Astrocyte of the cerebellum (primary cell): Measurements from ENCODE around the gene PGM5.

Source experiments
- DNase-seq: peaks from one replicate; pipeline ENCODE4 v3.0.0-alpha.2; 2011; ENCODE audit warnings: low read depth
- H3K4me3 ChIP-seq: 2 replicates; pipeline ENCODE4 v1.5.1; 2011; ENCODE audit warnings: mild to moderate bottlenecking, low read depth, low read length, moderate library complexity
- in situ Hi-C: cut with HindIII; loops from 2 replicates; pipeline ENCODE4 v1.10.0; 2017; ENCODE audit warnings: low sequenced_read_pairs
- TF ChIP-seq, protein P1 (sequence below): IDR thresholded peaks from 2 replicates; pipeline ENCODE4 v1.5.1; 2012; ENCODE audit warnings: low read length, low read depth, moderate library complexity, mild to moderate bottlenecking; ENCODE audit errors: missing control alignments

The PGM5 gene

DNA sequence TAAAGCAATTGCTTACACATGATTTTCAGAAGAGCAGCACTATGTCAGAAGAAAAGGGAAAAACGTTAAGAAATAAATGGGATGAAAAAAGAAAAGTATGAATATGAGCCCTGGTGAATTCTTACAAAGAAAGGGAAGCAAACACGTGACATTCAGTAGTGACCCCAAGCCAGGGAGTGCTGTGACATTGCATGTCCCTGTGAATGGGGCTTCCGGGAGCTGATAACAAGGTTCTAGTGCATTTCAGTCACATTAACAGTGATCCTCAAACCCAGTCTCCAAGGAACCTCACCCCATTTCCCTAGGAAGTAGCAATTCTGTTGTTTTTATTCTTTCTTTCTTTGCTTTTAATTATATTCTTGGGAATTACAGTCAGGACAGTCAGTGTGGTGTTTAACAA lies 157.0 kb downstream of the PGM5 start:
- no peak for DNase-seq
- in situ Hi-C loops, result no loop called here
- no peak overlapping the region for H3K4me3 ChIP-seq
- TF ChIP-seq, protein P1, sequence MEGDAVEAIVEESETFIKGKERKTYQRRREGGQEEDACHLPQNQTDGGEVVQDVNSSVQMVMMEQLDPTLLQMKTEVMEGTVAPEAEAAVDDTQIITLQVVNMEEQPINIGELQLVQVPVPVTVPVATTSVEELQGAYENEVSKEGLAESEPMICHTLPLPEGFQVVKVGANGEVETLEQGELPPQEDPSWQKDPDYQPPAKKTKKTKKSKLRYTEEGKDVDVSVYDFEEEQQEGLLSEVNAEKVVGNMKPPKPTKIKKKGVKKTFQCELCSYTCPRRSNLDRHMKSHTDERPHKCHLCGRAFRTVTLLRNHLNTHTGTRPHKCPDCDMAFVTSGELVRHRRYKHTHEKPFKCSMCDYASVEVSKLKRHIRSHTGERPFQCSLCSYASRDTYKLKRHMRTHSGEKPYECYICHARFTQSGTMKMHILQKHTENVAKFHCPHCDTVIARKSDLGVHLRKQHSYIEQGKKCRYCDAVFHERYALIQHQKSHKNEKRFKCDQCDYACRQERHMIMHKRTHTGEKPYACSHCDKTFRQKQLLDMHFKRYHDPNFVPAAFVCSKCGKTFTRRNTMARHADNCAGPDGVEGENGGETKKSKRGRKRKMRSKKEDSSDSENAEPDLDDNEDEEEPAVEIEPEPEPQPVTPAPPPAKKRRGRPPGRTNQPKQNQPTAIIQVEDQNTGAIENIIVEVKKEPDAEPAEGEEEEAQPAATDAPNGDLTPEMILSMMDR, result no peak

DNA sequence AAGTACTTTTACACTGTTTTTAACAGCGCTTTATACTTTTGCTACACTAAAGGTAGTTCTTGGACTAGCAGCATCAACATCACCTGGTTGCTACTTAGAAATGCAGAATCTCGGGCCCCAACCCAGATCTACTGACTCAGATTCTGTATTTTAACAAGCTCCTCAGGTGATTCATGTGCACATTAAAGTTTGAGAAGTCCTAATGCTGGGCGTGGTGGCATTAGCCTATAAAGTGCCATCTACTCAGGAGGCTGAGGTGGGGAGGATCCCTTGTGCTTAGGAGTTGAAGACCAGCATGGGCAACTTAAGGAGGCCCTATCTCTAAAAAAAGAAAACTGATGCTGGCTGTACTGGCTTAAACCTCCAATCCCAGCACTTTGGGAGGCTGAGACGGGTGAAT lies 157.6 kb downstream of the PGM5 start:
- no peak for DNase-seq
- in situ Hi-C loops, result no loop called here
- TF ChIP-seq, protein P1, result no peak
- H3K4me3 ChIP-seq, result no peak overlapping the region

DNA sequence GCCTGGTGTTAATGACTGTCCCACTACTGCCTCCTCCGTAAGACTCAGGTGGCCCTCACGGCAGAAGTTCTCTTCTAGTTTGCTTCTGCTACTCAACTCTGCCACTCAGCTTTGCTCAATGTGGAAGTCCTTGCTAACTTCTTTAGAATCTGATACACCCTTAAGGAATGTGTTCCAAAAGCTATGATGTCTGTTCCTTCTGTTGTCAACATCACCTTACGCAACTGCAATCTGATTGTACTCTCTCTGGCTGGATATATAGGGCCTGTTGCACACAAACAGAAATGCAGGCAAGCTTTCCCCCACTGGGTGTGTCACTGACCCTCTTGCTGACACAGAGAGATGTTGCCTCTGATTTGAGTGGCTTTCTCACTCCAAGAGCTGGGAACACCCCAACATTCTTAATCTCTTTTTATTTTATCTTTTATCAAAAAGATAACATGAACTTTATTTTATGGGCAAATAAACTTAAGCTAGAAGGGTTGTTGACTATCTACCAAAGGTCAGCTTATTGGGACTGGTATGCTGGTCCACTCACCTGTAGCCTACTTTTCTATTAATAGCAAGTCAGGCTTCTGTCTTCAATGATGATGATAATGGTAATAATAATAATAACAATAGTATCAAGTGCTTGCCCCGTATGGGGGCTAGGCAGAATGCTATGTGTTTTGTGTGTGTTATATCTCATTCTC lies 159.1 kb downstream of the PGM5 start:
- DNase-seq, result no peak
- H3K4me3 ChIP-seq, result no peak overlapping the region
- TF ChIP-seq, protein P1, result no peak
- in situ Hi-C loops, result no loop called here

- H3K4me3 ChIP-seq, result no peak overlapping the region
- DNase-seq, result no peak
- in situ Hi-C loops, result no loop called here
- TF ChIP-seq, protein P1, result no peak
Observed at GRCh38 chr9:68522131-68522530, 165.7 kb downstream of the PGM5 start.

GRCh38 chr9:68522954-68523353 lies 166.5 kb downstream of the PGM5 start:
- in situ Hi-C loops, result no loop called here
- H3K4me3 ChIP-seq, result no peak overlapping the region

DNA sequence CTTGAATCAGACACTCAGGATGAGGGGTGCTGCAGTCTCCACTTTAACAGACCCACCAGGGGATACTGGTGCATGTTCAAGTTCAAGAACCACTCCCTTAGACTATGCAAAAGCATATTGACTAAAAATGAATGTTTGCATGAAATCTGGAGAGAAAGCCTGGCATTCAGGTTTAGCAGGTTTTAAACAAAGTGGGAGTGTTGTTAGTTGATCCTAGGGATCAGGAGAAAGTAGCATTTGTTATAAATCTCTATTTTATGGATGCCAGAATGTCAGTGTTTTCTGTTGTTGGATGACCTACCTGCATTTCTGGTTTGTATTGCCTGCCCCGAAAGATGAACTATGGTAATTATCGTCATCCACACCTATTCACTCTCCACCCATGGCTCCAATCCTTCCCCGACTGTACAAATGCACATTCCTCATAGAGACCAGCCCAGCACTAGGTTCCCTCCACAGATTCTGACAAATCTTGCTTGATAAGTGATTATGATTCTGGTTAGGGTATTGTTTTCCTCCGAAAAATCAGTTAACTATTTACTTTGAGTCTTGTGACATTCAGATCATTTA lies 167.0 kb downstream of the PGM5 start:
- no peak overlapping the region for H3K4me3 ChIP-seq
- in situ Hi-C loops, result no loop called here
- TF ChIP-seq, protein P1, result no peak
- DNase-seq, result no peak

More at GRCh38 chr9:68522954-68523353, 166.5 kb downstream of the PGM5 start:
- DNase-seq, result no peak
- TF ChIP-seq, protein P1, result no peak
